Measurements from ENCODE around the gene RPS6KA2.

- TF ChIP-seq CTCF (IDR thresholded peaks at IDR 0.05) (no peak), POLR2A (IDR thresholded peaks at IDR 0.05) (no peak)
Observed at GRCh38 chr6:166675736-166676135, 48.7 kb upstream of the RPS6KA2 start.

All from Peyer's patch (tissue), 4 donors.